Endothelial cell of umbilical vein (primary cell): Measurements from ENCODE around the gene ZFR. TPM values are rescaled to one million over a fixed set of nuclear protein-coding genes. Genes with fewer than 3 reads are reported as not detected.

Experiments used
- BruUV-seq: library from RNA; stranded (reverse); fragments of 400-500 nt; replicated peaks from 2 replicates; lab custom pipeline; 2021; lab: Mats Ljungman, UMichigan
- CTCF ChIA-PET: fragments of 300-600, 350-600 bp; sonication (Branson Sonifier 250); formaldehyde crosslinking; loops from one replicate; lab custom pipeline; 2021; ENCODE audit warnings: antibody characterized with exemption, inconsistent platforms; lab: Charles Lee
- POLR2A ChIA-PET: fragments of 300-600, 350-600 bp; sonication (Branson Sonifier 250); formaldehyde crosslinking; loops from one replicate; lab custom pipeline; 2021; ENCODE audit warnings: antibody characterized with exemption, inconsistent platforms; lab: Charles Lee
- DNase-seq: peaks from one replicate; pipeline ENCODE4 v3.0.0-alpha.2; 2011; ENCODE audit warnings: low read depth, low spot score
- FAIRE-seq: peaks from 2 replicates; lab custom pipeline; 2011; peaks lifted over from hg19 to GRCh38; lab: Jason Lieb, UNC
- H2AFZ ChIP-seq: 2 replicates; pipeline ENCODE4 v1.6.0; 2012; ENCODE audit warnings: low read depth, low read length, control low read depth, inconsistent platforms
- H3K27ac ChIP-seq: 2 replicates; pipeline ENCODE4 v1.5.1; 2011; ENCODE audit warnings: low read depth, mild to moderate bottlenecking, control low read depth, low read length, moderate library complexity; ENCODE audit not compliant: insufficient read depth
- H3K27me3 ChIP-seq, 2 experiments: 2 replicates each; pipeline versions ENCODE4 v1.6.0 to v1.6.1; 2011; ENCODE audit warnings: low read length in 2 of 2, mixed read lengths in 1 of 2; ENCODE audit not compliant: control insufficient read depth in 2 of 2, insufficient read depth in 2 of 2
- H3K36me3 ChIP-seq, 2 experiments: 2 replicates in 1 of 2; 3 replicates in 1 of 2; pipeline ENCODE4 v1.5.1; 2011; ENCODE audit warnings: low read length in 2 of 2, mild to moderate bottlenecking in 1 of 2, moderate library complexity in 1 of 2; ENCODE audit not compliant: control insufficient read depth in 2 of 2, insufficient read depth in 2 of 2; ENCODE audit errors: extremely low read depth in 1 of 2
- H3K4me1 ChIP-seq: 3 replicates; pipeline ENCODE4 v1.5.1; 2011; ENCODE audit warnings: mild to moderate bottlenecking, low read length; ENCODE audit not compliant: control insufficient read depth, insufficient read depth; ENCODE audit errors: extremely low read depth
- H3K4me2 ChIP-seq: 2 replicates; pipeline ENCODE4 v1.6.1; 2011; ENCODE audit warnings: low read length, control low read depth, mixed read lengths; ENCODE audit not compliant: insufficient read depth
- H3K4me3 ChIP-seq, 3 experiments: fragments of 200-600 bp in 1 of 3; sonication (generic), shearing (Covaris generic) in 1 of 3; replicated peaks in 1 of 3; 2 replicates each; pipeline ENCODE4 v1.5.1; 2011 to 2016; ENCODE audit warnings: control low read depth in 3 of 3, low read length in 3 of 3, mild to moderate bottlenecking in 2 of 3, inconsistent platforms in 1 of 3, low read depth in 1 of 3, moderate library complexity in 1 of 3; ENCODE audit not compliant: insufficient read depth in 1 of 3
- H3K79me2 ChIP-seq: 2 replicates; pipeline ENCODE4 v1.6.0; 2012; ENCODE audit warnings: low read length, inconsistent platforms; ENCODE audit not compliant: control insufficient read depth, insufficient read depth
- H3K9ac ChIP-seq: replicated peaks from 2 replicates; pipeline ENCODE3; 2011; ENCODE audit warnings: low read length, control low read depth; ENCODE audit not compliant: insufficient read depth; ENCODE audit errors: extremely low read depth
- H3K9me1 ChIP-seq: replicated peaks from 3 replicates; pipeline ENCODE4 v1.6.0; 2011; ENCODE audit warnings: mild to moderate bottlenecking, low read length; ENCODE audit not compliant: control insufficient read depth, insufficient read depth; ENCODE audit errors: extremely low read depth
- H3K9me3 ChIP-seq: replicated peaks from 2 replicates; pipeline ENCODE4 v1.5.1; 2012; ENCODE audit warnings: low read length, inconsistent platforms; ENCODE audit not compliant: control insufficient read depth, insufficient read depth
- H4K20me1 ChIP-seq: replicated peaks from 2 replicates; pipeline ENCODE3; 2011; ENCODE audit warnings: mild to moderate bottlenecking, low read length; ENCODE audit not compliant: control insufficient read depth, insufficient read depth; ENCODE audit errors: extremely low read depth
- EZH2 ChIP-seq: IDR thresholded peaks from 2 replicates; pipeline ENCODE4 v1.6.1; 2012; ENCODE audit warnings: borderline replicate concordance, low read depth, mild to moderate bottlenecking, moderate library complexity, low read length, inconsistent platforms; ENCODE audit not compliant: severe bottlenecking
- FOS ChIP-seq: IDR thresholded peaks from 2 replicates; pipeline ENCODE4 v1.6.1; 2011; ENCODE audit warnings: mild to moderate bottlenecking, low read length, moderate library complexity, borderline replicate concordance; ENCODE audit not compliant: insufficient read depth
- GATA2 ChIP-seq: IDR thresholded peaks from 2 replicates; pipeline ENCODE4 v1.7.0; 2011; ENCODE audit warnings: low read depth, mild to moderate bottlenecking, moderate library complexity, mixed read lengths, low read length; ENCODE audit not compliant: insufficient read length, insufficient read depth
- JUN ChIP-seq: IDR thresholded peaks from 2 replicates; pipeline ENCODE4 v1.6.1; 2011; ENCODE audit warnings: borderline replicate concordance, low read depth; ENCODE audit not compliant: insufficient read length, insufficient read depth
- MYC ChIP-seq: IDR thresholded peaks from one replicate; pipeline ENCODE4 v1.6.1; 2011; ENCODE audit warnings: mild to moderate bottlenecking, low read depth, low read length
- POLR2A ChIP-seq: IDR thresholded peaks from 2 replicates; pipeline ENCODE4 v1.6.1; 2012; ENCODE audit warnings: low read depth, mild to moderate bottlenecking, control low read depth, low read length
- POLR2AphosphoS5 ChIP-seq: IDR thresholded peaks from 2 replicates; pipeline ENCODE4 v1.6.1; 2012; ENCODE audit warnings: low read depth, mild to moderate bottlenecking, control low read depth, low read length, moderate library complexity; ENCODE audit not compliant: insufficient read depth
- dilution Hi-C: fragments of 300-500 bp; cut with MboI; formaldehyde crosslinking; loops from one replicate; pipeline ENCODE4 v1.15.0; 2019; ENCODE audit warnings: low sequenced_read_pairs; ENCODE audit not compliant: extremely low pct_ligation_motif_present
- intact Hi-C: fragments of 100-400 bp; cut with micrococcal nuclease; formaldehyde crosslinking; loops from one replicate; pipeline ENCODE4 v1.10.0; 2022
- polyA plus RNA-seq, 4 experiments: library from polyadenylated mRNA; depleted of rRNA in 3 of 4; stranded (reverse) in 3 of 4; unstranded in 1 of 4; fragments of >200 nt; gene quantifications; 2 replicates each; pipeline versions ENCODE4 v1.2.1 to v1.2.3, GENCODE V29; 2011 to 2012; ENCODE audit warnings: missing spikeins in 1 of 4
- total RNA-seq: library from RNA; stranded (reverse); gene quantifications from 2 replicates; pipeline ENCODE4 v1.2.3, GENCODE V29; 2021
- TF ChIP-seq, protein P1 (sequence below), 2 donors: IDR thresholded peaks; 1 replicate in 1 of 2; 2 replicates in 1 of 2; pipeline ENCODE4 v1.5.1; 2011; ENCODE audit warnings: low read length in 2 of 2, mild to moderate bottlenecking in 2 of 2, moderate library complexity in 2 of 2, control low read depth in 1 of 2, inconsistent platforms in 1 of 2, low read depth in 1 of 2; ENCODE audit not compliant: insufficient read depth in 1 of 2; ENCODE audit errors: extremely low read depth in 1 of 2
- TF ChIP-seq, protein P2 (sequence below): IDR thresholded peaks from 2 replicates; pipeline ENCODE4 v1.6.1; 2011; ENCODE audit not compliant: insufficient read depth, insufficient read length

ZFR gene
- total and polyA plus RNA-seq, 2 donors (not counting 3 experiments of a cell fraction or from before 2014, with no cell fraction given), result 60.1 to 79.4 TPM

DNA sequence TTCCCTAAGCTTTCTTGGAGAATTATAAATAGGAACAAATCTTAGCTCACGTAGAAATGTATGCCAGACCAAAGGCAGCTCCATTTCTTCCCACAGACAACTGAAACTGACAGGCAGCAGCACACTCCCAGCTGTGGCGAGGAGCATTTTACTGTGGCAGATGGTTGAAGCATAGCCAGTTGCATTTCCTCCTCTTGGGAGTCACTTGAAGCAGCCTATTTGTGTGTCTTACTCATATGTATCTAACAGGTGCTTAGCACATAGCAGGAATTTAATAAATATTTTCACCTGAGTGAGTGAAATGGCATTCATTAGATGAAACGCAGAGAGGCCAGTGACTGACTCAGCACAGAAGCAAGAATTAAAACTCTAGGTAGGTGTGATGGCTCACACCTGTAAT, 119.5 kb downstream of the ZFR start:
- no peak overlapping the region for H3K4me2 ChIP-seq
- H2AFZ ChIP-seq, result no peak overlapping the region
- ChIA-PET CTCF (interaction anchor here (1.0 to 1.1 kb wide), 2 partner anchors 91 to 93 kb away, joined by 3 read pairs; no protein-coding TSS in a partner anchor), POLR2A (no interaction called here)
- no peak overlapping the region for H3K9ac ChIP-seq
- H3K27ac ChIP-seq, result no peak overlapping the region
- no peak overlapping the region for H3K4me3 ChIP-seq
- dilution Hi-C loops (no loop called here), intact Hi-C loops (no loop called here)
- no peaks in the 10 kb centered on the region for H3K27me3 ChIP-seq
- TF ChIP-seq FOS, result no peak
- TF ChIP-seq, protein P1, sequence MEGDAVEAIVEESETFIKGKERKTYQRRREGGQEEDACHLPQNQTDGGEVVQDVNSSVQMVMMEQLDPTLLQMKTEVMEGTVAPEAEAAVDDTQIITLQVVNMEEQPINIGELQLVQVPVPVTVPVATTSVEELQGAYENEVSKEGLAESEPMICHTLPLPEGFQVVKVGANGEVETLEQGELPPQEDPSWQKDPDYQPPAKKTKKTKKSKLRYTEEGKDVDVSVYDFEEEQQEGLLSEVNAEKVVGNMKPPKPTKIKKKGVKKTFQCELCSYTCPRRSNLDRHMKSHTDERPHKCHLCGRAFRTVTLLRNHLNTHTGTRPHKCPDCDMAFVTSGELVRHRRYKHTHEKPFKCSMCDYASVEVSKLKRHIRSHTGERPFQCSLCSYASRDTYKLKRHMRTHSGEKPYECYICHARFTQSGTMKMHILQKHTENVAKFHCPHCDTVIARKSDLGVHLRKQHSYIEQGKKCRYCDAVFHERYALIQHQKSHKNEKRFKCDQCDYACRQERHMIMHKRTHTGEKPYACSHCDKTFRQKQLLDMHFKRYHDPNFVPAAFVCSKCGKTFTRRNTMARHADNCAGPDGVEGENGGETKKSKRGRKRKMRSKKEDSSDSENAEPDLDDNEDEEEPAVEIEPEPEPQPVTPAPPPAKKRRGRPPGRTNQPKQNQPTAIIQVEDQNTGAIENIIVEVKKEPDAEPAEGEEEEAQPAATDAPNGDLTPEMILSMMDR (IDR thresholded peaks at IDR 0.05; ENCODE audit: extremely low read depth in 1 of 2, insufficient read depth in 1 of 2, low read depth in 1 of 2, low read length in 2 of 2), result no peak
- TF ChIP-seq EZH2, result no peak
- TF ChIP-seq POLR2AphosphoS5, result no peak
- TF ChIP-seq, protein P2, sequence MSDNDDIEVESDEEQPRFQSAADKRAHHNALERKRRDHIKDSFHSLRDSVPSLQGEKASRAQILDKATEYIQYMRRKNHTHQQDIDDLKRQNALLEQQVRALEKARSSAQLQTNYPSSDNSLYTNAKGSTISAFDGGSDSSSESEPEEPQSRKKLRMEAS, result no peak
- no peak for TF ChIP-seq POLR2A
- no peak for TF ChIP-seq MYC
- TF ChIP-seq GATA2, result no peak
- no peak for TF ChIP-seq JUN
- DNase-seq (no peak), FAIRE-seq (no peak)
- H3K4me1 ChIP-seq, result no peaks in the 10 kb centered on the region
- H3K9me3 ChIP-seq, result no peaks in the 10 kb centered on the region
- BruUV-seq, result no TSS peak
- H4K20me1 ChIP-seq, result no peaks in the 10 kb centered on the region
- H3K9me1 ChIP-seq, result no peaks in the 10 kb centered on the region
- H3K79me2 ChIP-seq, result no peaks in the 10 kb centered on the region
- H3K36me3 ChIP-seq, result no peaks in the 10 kb centered on the region
